HG03045 (cell line): Measurements from ENCODE around the gene CTF1.
"Not testable (repeated sequence)": the region's sequence is repeated elsewhere in the genome, so short reads cannot be mapped to it uniquely, and the experiment has no call there.

ENCODE experiments used
- ATAC-seq: cut with Tn5 transposase; IDR thresholded peaks from one replicate; pipeline ENCODE4 v1.9.1; 2021; ENCODE audit warnings: mild to moderate bottlenecking, moderate library complexity; ENCODE audit not compliant: unreplicated experiment

Gene CTF1

DNA sequence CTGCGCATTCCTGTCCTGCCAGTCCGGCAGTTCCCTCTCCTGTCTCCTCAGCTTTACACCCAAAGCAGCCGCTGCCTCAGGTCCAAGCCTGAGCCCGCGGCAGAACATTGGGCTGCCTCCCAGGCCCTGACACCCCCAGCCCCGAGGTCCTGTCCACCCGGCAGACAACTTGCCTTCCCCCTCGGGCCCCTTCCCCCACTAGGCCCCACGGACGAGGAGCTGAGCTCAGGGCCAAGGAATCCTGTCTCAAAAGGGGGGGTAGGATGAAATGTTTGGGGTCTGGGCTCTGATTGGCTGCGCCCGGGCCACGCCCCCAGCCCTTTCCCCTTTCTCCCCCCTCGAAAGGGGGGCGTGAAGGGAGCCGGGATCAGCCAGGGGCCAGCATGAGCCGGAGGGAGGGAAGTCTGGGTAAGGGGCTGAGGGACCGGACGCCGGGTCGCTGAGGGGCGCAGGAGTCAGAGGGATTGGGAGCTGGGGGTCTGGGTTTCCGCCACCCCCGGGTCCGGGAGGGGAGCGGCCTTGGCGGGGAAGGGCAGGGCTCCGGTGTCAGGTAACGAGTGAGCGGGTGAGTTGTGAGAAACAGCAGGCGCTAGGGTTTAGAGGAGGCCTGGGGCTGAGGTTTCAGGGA lies at the start of gene CTF1:
Gene CTF1, plus strand, starts transcription at position 354 of the 628 bp plus-strand sequence. Its CDS starts 30 bp downstream, at position 384.
- ATAC-seq, result no peak

DNA sequence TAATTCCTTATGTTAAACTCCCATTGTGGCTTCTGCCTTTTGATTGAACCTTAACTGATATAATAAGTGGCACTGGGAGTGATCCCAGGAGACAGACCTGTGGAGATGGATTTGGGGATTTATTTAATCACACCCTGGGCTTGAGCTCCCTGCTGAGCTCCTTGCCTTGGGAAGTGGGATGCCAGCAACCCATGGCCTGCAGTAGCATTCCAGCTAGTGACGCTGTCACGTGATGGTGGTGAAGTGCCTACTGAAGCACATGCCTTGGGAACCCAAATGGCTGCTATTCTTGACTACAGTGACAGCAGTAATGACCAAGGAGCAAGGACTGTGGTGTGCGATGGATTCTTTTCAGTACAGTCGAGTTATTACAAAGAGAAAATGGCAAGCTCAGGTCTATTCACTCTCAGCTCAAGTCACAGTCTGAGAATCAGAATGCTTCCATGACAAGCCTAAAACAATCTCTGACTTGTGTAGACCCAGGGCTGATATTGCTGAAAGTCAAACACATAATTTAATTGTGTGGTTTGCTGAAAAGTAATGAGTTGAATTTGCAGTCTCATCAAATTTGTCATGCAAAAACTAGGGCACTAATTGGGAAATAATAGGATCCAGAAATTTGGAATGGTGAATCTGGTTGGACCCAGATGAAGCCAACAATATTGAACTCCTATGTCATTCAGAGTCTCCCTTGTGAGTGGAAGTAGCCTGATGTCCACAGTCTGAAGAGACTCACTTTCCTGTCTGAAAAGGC lies 49.6 kb upstream of the CTF1 start:
- no peak for ATAC-seq

GRCh38 chr16:30850246-30850645 lies 46.2 kb upstream of the CTF1 start:
- no peak for ATAC-seq

DNA sequence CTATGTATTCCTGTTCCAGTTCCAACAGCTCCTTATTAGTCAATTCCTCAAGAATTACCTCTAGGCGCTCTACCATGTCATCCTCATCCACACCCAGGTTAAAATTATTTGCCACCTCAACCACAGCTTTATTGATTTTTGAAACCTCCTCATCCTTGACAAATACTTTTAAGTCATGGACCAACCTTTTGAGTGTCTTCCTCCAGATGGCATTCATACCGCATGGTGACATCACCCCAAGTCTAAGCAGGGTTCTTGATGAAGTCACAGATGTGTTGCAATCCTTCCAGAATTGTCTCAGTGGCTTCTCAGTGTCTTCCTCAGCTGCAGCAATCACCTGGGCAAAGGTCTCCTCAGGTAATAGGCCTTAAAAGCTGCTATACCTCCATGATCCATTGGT lies 42.7 kb upstream of the CTF1 start:
- ATAC-seq, result no peak

GRCh38 chr16:30858111-30858495 lies 38.3 kb upstream of the CTF1 start:
- no peak for ATAC-seq

GRCh38 chr16:30858829-30859423 lies 37.5 kb upstream of the CTF1 start:
- ATAC-seq, result no peak

GRCh38 chr16:30860729-30861128 lies 35.7 kb upstream of the CTF1 start:
- not testable (repeated sequence) for ATAC-seq

DNA sequence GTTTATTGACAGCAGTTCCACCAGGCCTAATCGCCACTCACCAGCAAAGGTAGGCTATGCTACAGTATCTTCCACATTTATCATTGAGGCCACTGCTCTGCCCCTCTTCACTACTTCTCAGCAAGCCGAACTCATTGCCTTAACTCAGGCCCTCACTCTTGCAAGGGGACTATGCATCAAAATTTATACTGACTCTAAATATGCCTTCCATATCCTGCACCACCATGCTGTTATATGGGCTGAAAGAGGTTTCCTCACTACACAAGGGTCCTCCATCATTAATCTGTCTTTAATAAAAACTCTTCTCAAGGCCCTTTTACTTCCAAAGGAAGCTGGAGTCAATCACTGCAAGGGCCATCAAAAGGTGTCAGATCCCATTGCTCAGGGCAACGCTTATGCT lies 33.2 kb upstream of the CTF1 start:
- ATAC-seq, result not testable (repeated sequence)

- no peak for ATAC-seq
Observed at GRCh38 chr16:30866031-30866430, 30.4 kb upstream of the CTF1 start.

DNA sequence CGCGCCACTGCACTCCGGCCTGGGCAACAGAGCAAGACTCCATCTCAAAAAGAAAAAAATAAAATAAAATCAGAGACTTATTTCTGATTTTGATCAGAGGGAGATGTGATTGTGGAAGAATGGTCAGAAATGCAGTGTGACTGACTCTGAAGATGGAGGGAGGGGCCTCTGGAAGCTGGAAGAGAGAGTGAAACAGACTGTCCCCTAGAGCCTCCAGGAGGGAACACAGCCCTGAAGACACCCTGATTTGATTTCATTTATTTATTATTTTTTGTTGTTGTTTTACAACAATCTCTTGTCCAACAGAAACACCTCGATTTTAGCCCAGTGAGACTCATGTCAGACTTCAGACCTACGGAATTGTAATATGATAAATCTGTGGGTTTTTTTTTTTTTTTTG lies 28.7 kb upstream of the CTF1 start:
- no peak for ATAC-seq

- ATAC-seq, result no peak
Observed at GRCh38 chr16:30870904-30871303, 25.5 kb upstream of the CTF1 start.

- no peak for ATAC-seq
Observed at GRCh38 chr16:30874244-30874820, 22.1 kb upstream of the CTF1 start.

GRCh38 chr16:30874821-30875717 lies 21.3 kb upstream of the CTF1 start:
- peak; percentile 79 for ATAC-seq

DNA sequence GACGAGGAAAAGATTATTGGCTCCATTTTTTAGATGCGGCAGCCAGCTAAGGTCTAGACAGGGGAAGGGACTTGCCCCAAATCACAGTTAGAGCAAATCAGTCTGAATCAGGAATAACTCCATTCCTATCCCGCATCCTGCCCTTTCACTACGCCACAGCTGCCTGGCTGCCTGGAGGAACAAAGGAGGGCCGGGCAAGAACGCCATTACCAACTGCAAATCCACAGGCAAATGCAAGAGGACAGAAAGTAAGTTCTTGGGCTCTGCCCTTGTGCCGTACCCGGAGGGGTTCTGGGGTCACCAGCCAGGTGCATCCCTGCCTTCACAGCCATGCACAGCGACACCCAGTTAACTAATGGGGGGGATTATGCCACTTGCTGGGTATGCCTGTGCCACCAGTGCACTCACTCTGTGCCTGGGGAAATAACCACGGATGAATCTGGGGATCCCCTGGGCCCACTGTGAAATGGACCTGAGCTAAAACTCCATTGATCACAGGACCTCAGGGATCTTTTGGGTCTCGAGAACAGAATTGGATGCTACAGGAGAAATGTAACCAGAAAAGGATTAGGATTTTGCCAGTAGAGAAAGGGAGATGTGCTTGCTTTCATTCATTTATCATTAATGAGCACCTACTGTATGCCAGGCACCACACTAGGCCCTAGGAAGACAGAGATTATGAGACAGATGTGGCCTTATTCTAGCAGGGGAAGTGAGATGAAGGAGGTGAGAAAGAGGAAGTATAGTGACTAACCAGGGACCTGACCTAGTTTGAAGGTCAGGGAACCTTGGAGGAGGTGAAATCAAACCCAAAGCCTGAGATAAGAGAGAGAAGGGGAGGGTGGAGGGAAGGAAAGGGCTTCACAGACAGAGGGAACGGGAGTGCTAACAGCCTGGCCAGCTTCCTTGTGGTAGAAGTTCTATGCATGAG lies 20.3 kb upstream of the CTF1 start:
- no peak for ATAC-seq

GRCh38 chr16:30876867-30877266 lies 19.5 kb upstream of the CTF1 start:
- ATAC-seq, result no peak

- no peak for ATAC-seq
Observed at GRCh38 chr16:30882429-30883310, 13.7 kb upstream of the CTF1 start.

GRCh38 chr16:30884760-30885159 lies 11.7 kb upstream of the CTF1 start:
- no peak for ATAC-seq

- ATAC-seq, result no peak
Observed at GRCh38 chr16:30885196-30885595, 11.2 kb upstream of the CTF1 start.

DNA sequence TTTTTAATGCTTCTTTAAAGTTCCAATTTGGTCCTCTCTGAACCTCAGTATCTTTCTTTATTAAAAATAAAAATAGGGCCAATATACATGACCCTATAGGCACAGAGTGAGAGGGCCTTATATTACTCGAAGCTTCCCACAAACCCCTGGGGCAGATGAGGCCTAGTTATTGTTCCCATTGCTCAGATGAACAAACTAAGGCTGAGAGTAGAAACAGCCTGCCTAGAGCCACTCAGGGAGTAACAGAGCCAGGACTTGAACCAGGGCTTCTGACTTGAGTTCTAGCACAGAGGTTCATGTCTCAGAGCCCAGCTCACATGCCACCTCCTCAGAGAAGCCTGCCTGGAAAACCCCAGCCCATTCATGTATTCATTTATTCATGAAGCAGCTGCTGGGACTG lies 10.3 kb upstream of the CTF1 start:
- ATAC-seq, result no peak
